ENCODE results near the gene CHST8.

CHST8 gene

DNA sequence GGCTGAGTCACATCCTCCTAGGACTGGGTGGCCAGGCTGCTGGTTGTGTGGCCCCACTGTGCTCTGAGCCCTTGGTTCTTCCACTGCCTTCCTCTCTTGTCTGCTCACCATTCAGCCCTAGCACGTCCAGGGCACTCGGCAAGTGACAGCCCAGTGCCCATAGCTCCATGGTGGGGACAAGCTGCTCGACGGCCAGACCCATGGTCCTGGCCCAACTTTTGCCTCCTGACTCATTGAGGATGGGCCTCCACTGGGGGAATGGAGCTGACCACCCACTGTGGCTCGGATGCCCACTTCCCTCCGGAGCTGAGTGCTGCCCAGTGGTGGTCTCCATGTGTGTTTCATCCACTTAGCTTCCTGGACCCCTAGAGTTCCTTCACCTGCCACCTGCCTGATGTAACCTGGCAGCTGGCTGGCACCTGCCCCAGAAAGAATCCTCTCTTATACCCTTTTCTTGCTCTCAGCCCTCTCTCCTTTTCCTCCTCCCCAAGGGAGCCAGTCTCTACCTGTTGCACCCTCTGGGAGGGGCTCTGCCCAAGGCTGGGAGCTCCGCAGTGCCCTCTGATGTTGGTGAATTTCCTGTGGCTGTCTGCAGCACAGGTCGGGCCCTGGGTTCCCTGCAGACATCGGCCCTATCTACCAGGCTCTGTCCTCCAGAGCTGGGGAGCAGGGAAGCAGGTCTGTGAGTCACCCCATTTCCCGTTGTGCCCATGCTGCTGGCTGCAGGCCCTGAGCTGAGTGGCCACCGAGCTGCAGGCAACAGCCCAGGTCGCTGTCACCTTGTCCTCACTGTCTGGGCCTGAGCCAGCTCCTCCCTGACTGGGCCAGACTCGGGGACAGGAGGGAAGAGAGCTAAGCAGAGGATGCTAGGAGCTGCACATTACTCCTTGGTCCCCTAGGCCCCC is 7.4 kb downstream of the CHST8 start:
- ChIA-PET POLR2A (interaction anchor here (0.8 kb wide), 1 partner anchor 8 kb away, joined by 4 read pairs; no protein-coding TSS in a partner anchor), CTCF (no interaction called here)
- no peak for DNase-seq (ENCODE audit: extremely low spot score)
- TF ChIP-seq ZNF384 (IDR thresholded peaks at IDR 0.05), result no peak
- no peak for TF ChIP-seq SP1 (IDR thresholded peaks at IDR 0.05)
- no peak for TF ChIP-seq L3MBTL2 (conservative IDR thresholded peaks at IDR 0.05)
- no peak for TF ChIP-seq BHLHE40 (IDR thresholded peaks at IDR 0.05; ENCODE audit: borderline replicate concordance)
- TF ChIP-seq LEF1 (IDR thresholded peaks at IDR 0.05; ENCODE audit: borderline replicate concordance), result no peak
- TF ChIP-seq FOXK2 (IDR thresholded peaks at IDR 0.05), result no peak
- no peak for TF ChIP-seq CTBP1 (IDR thresholded peaks at IDR 0.05; ENCODE audit: borderline replicate concordance)
- no peak for TF ChIP-seq FOXM1 (IDR thresholded peaks at IDR 0.05; ENCODE audit: borderline replicate concordance)
- TF ChIP-seq HDGF (IDR thresholded peaks at IDR 0.05; ENCODE audit: borderline replicate concordance), result no peak
- TF ChIP-seq, protein P1, sequence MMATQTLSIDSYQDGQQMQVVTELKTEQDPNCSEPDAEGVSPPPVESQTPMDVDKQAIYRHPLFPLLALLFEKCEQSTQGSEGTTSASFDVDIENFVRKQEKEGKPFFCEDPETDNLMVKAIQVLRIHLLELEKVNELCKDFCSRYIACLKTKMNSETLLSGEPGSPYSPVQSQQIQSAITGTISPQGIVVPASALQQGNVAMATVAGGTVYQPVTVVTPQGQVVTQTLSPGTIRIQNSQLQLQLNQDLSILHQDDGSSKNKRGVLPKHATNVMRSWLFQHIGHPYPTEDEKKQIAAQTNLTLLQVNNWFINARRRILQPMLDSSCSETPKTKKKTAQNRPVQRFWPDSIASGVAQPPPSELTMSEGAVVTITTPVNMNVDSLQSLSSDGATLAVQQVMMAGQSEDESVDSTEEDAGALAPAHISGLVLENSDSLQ (IDR thresholded peaks at IDR 0.05), result no peak
- TF ChIP-seq FOXA1 (IDR thresholded peaks at IDR 0.05), result no peak
- no peak for TF ChIP-seq ELF4 (IDR thresholded peaks at IDR 0.05)
- no peak for TF ChIP-seq TARDBP (IDR thresholded peaks at IDR 0.05)
- TF ChIP-seq NFRKB (IDR thresholded peaks at IDR 0.05), result no peak
- no peak for TF ChIP-seq SUZ12 (IDR thresholded peaks at IDR 0.05)
- TF ChIP-seq ARNT (IDR thresholded peaks at IDR 0.05), result no peak

DNA sequence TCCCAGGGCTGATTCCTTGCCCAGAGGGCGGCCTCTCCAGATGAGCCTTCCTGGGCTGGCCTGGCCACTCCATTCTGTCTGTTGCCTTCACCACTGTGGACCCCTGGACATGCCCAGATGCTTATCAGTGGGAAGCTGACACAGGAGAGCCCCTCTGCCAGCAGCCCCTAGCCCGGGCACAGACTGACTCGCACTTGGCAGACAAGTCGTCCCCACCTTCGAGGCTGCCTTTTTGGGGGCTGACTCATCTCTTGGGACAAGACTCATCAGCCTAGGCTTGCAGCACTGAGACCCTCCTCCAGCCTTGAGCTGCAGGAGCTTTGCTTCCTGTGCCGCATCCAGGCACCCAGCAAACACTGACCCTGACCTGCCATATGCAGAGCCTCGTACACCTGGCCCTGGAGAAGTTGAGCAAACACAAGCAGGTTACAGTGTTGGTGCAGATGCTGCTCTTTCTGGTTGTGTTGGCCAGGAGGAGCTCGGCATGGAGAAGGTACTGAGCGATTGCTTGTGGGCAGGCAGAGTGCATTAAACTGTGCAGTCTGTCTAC is 8.1 kb downstream of the CHST8 start:
- TF ChIP-seq TARDBP (IDR thresholded peaks at IDR 0.05) (no peak), ARNT (IDR thresholded peaks at IDR 0.05) (no peak)
- CTCF ChIA-PET, result no interaction called here
- POLR2A ChIA-PET, result no interaction called here
- DNase-seq (ENCODE audit: extremely low spot score), result no peak

DNA sequence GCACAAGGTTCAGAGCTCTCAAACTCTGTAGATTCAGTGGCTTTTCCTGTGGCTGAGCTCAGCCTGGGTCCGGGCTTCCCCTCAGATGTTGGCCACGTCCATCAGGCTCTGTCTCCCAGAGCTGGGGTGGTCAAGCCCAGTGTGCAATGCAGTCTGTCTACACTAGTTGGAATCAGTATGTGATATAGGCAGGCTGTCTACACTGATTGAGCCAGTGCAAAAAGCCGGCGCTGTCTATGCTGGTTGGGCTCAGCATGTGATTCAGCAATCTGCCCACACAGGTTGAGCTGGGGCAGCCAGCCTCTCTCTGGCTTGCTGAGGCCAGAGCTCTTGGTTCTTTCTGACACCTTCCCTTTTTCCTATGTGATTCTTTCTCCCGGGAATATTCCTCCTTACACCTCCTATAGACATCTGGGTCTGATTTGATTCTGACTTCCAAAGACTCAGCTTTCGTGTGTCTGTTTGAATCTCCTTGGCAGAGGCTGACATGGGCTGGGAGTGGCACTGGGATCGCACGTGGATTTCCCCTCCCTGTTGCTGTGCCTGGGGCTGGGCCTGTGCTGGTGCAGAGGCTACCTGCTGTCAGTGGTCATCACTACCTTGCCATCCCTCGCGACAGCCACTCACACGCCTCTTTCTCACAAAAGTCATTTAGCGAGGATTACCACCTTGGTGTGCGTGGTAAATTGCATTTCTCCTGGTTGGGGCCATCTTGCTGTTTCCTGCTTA is 9.3 kb downstream of the CHST8 start:
- DNase-seq (ENCODE audit: extremely low spot score), result no peak
- POLR2A ChIA-PET, result no interaction called here
- no peak for TF ChIP-seq LEF1 (IDR thresholded peaks at IDR 0.05; ENCODE audit: borderline replicate concordance)
- TF ChIP-seq SP1 (IDR thresholded peaks at IDR 0.05), result no peak
- TF ChIP-seq ELF4 (IDR thresholded peaks at IDR 0.05), result no peak
- TF ChIP-seq TARDBP (IDR thresholded peaks at IDR 0.05), result no peak
- no peak for TF ChIP-seq NFRKB (IDR thresholded peaks at IDR 0.05)
- no peak for TF ChIP-seq FOXA1 (IDR thresholded peaks at IDR 0.05)
- no peak for TF ChIP-seq FOXM1 (IDR thresholded peaks at IDR 0.05; ENCODE audit: borderline replicate concordance)
- no peak for TF ChIP-seq L3MBTL2 (conservative IDR thresholded peaks at IDR 0.05)
- TF ChIP-seq CTBP1 (IDR thresholded peaks at IDR 0.05; ENCODE audit: borderline replicate concordance), result no peak
- no peak for TF ChIP-seq BHLHE40 (IDR thresholded peaks at IDR 0.05; ENCODE audit: borderline replicate concordance)
- TF ChIP-seq SUZ12 (IDR thresholded peaks at IDR 0.05), result no peak
- TF ChIP-seq ZNF384 (IDR thresholded peaks at IDR 0.05), result no peak
- TF ChIP-seq ARNT (IDR thresholded peaks at IDR 0.05), result no peak
- no peak for TF ChIP-seq HDGF (IDR thresholded peaks at IDR 0.05; ENCODE audit: borderline replicate concordance)
- TF ChIP-seq FOXK2 (IDR thresholded peaks at IDR 0.05), result no peak
- TF ChIP-seq, protein P1 (IDR thresholded peaks at IDR 0.05), result no peak
- CTCF ChIA-PET, result no interaction called here

DNA sequence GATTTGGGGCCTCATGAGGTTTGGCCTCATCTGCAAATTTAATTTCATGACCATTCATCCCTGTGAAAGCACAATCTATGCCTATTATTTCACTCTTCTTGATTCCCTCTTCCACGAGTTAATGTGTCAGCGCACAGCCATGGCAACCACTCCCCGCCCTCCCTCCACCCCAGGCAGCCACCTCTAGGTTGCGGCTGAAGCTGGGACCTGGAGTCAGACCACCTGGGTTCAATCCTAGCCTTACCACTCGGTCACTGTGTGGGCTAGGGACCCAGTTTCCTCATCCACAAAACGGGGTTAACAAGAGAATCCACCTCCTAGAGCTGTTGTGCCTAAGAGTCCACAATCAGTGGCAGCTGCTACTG is 9.8 kb downstream of the CHST8 start:
- ChIA-PET POLR2A (no interaction called here), CTCF (no interaction called here)
- TF ChIP-seq LEF1 (IDR thresholded peaks at IDR 0.05; ENCODE audit: borderline replicate concordance), result no peak
- TF ChIP-seq HDGF (IDR thresholded peaks at IDR 0.05; ENCODE audit: borderline replicate concordance), result no peak
- TF ChIP-seq SP1 (IDR thresholded peaks at IDR 0.05), result no peak
- TF ChIP-seq, protein P1 (IDR thresholded peaks at IDR 0.05), result no peak
- no peak for TF ChIP-seq NFRKB (IDR thresholded peaks at IDR 0.05)
- no peak for TF ChIP-seq CTBP1 (IDR thresholded peaks at IDR 0.05; ENCODE audit: borderline replicate concordance)
- no peak for TF ChIP-seq TARDBP (IDR thresholded peaks at IDR 0.05)
- no peak for TF ChIP-seq FOXK2 (IDR thresholded peaks at IDR 0.05)
- TF ChIP-seq FOXM1 (IDR thresholded peaks at IDR 0.05; ENCODE audit: borderline replicate concordance), result no peak
- no peak for TF ChIP-seq ARNT (IDR thresholded peaks at IDR 0.05)
- no peak for DNase-seq (ENCODE audit: extremely low spot score)

DNA sequence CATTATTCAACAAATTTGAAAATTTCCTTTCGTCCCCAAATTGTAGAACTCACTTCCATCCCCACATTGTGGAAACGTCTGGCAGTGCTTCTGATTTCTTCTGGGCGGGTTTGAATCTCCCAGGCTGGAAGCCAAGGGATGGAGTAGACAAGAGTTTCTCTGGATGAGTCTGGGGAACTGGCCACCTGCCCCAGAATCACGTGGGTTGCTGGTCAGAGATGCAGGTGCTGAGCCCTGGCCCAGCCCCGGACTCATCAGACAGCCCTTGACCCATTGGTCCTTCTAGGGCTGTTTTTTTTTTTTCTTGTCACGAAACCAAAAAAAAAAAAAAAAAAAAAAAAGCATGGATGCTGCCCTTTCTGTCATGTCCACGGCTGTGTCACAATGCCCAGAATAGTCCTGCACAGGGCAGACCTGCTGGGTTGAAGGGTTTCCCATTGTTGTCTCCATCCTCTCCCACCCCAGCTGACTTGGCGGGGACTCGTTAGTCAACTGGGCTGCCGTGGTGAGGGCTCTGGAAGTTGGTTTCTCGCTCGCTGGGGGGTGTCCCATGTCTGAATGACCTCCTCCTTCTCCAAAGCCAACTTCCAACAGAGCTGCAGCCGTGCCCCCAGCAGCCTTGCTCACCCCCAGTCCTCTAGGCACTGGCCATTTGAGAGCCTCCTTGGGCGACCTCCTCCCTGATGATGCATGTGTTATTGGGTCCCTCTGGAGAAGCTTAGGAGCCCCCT is 12.8 kb downstream of the CHST8 start:
- no peak for DNase-seq (ENCODE audit: extremely low spot score)
- TF ChIP-seq SP1 (IDR thresholded peaks at IDR 0.05) (no peak), L3MBTL2 (conservative IDR thresholded peaks at IDR 0.05) (no peak), ELF4 (IDR thresholded peaks at IDR 0.05) (no peak), ARNT (IDR thresholded peaks at IDR 0.05) (no peak), TARDBP (IDR thresholded peaks at IDR 0.05) (no peak), FOXM1 (IDR thresholded peaks at IDR 0.05; ENCODE audit: borderline replicate concordance) (no peak), LEF1 (IDR thresholded peaks at IDR 0.05; ENCODE audit: borderline replicate concordance) (no peak)
- CTCF ChIA-PET, result no interaction called here
- POLR2A ChIA-PET, result no interaction called here
